ENCODE data around the gene ACTR1B.
A peak's percentile ranks its signal among the peaks of the same experiment; 100 is the strongest.
"Not testable (repeated sequence)": the region's sequence is repeated elsewhere in the genome, so short reads cannot be mapped to it uniquely, and the experiment has no call there.

ACTR1B gene

GRCh38 chr2:97688062-97688827 lies 24.4 kb upstream of the ACTR1B start:
- DNase-seq: no peak

GRCh38 chr2:97687235-97687634 lies 23.4 kb upstream of the ACTR1B start:
- DNase-seq: not testable (repeated sequence)

GRCh38 chr2:97678298-97678697 lies 14.5 kb upstream of the ACTR1B start:
- DNase-seq: no peak

GRCh38 chr2:97677480-97677879 lies 13.6 kb upstream of the ACTR1B start:
- no peak for DNase-seq

- DNase-seq: no peak
These were observed 12.8 kb upstream of the ACTR1B start for GRCh38 chr2:97676620-97677019.

- DNase-seq: peak; percentile 32
These were observed 11.7 kb upstream of the ACTR1B start for GRCh38 chr2:97675430-97676113.

GRCh38 chr2:97673915-97674283 lies 10.1 kb upstream of the ACTR1B start:
- no peak for DNase-seq

GRCh38 chr2:97673182-97673914 lies 9.5 kb upstream of the ACTR1B start:
- no peak for DNase-seq

- DNase-seq: not testable (repeated sequence)
These were observed 8.8 kb upstream of the ACTR1B start for GRCh38 chr2:97672606-97673140.

- no peak for DNase-seq
These were observed 7.7 kb upstream of the ACTR1B start for GRCh38 chr2:97671526-97671925.

GRCh38 chr2:97670471-97670870 lies 6.6 kb upstream of the ACTR1B start:
- no peak for DNase-seq

- no peak for DNase-seq
These were observed 5.6 kb upstream of the ACTR1B start, which contains the start of gene C2orf92 for GRCh38 chr2:97669448-97669847. Gene C2orf92, plus strand, starts transcription at chr2:97669713. Its CDS starts 76 bp downstream, at chr2:97669789.

- no peak for DNase-seq
These were observed 759 bp upstream of the ACTR1B start for GRCh38 chr2:97664636-97664970.

GRCh38 chr2:97663626-97663961 lies 250 bp downstream of the ACTR1B start:
- no peak for DNase-seq

GRCh38 chr2:97662895-97663625 lies 784 bp downstream of the ACTR1B start:
- peak; percentile 37 for DNase-seq

GRCh38 chr2:97662386-97662894 lies 1.4 kb downstream of the ACTR1B start:
- DNase-seq: no peak

GRCh38 chr2:97661927-97662326 lies 1.9 kb downstream of the ACTR1B start:
- DNase-seq: no peak

GRCh38 chr2:97660775-97661389 lies 3.0 kb downstream of the ACTR1B start:
- no peak for DNase-seq

GRCh38 chr2:97660044-97660774 lies 3.6 kb downstream of the ACTR1B start:
- no peak for DNase-seq

GRCh38 chr2:97659256-97660043 lies 4.4 kb downstream of the ACTR1B start:
- no peak for DNase-seq

- no peak for DNase-seq
These were observed 5.1 kb downstream of the ACTR1B start for GRCh38 chr2:97658691-97659157.

All from DMS79 (cell line).